Keratinocyte (primary cell): Measurements from ENCODE around the gene PCDH15. TPM values are rescaled to one million over a fixed set of nuclear protein-coding genes. Genes with fewer than 3 reads are reported as not detected.

Source experiments
- DNase-seq: peaks from one replicate; pipeline ENCODE4 v3.0.0-alpha.2; 2011; ENCODE audit warnings: low read depth, missing footprints, low spot score
- FAIRE-seq: peaks from 2 replicates; lab custom pipeline; 2011; peaks lifted over from hg19 to GRCh38; lab: Jason Lieb, UNC
- H2AFZ ChIP-seq: 2 replicates; pipeline ENCODE4 v1.6.0; 2012; ENCODE audit warnings: low read length, control low read depth, inconsistent platforms; ENCODE audit not compliant: control insufficient read depth
- H3K27ac ChIP-seq: 2 replicates; pipeline ENCODE4 v1.5.1; 2011; ENCODE audit warnings: low read length; ENCODE audit not compliant: control insufficient read depth, insufficient read depth
- H3K27me3 ChIP-seq: 3 replicates; pipeline ENCODE4 v1.6.0; 2011; ENCODE audit warnings: low read length; ENCODE audit not compliant: control insufficient read depth, insufficient read depth; ENCODE audit errors: extremely low read depth
- H3K36me3 ChIP-seq, 2 experiments: 2 replicates in 1 of 2; 3 replicates in 1 of 2; pipeline ENCODE4 v1.5.1; 2011; ENCODE audit warnings: low read length in 2 of 2, mild to moderate bottlenecking in 1 of 2; ENCODE audit not compliant: control insufficient read depth in 2 of 2, insufficient read depth in 2 of 2; ENCODE audit errors: extremely low read depth in 1 of 2
- H3K4me1 ChIP-seq: 3 replicates; pipeline ENCODE4 v1.5.1; 2011; ENCODE audit warnings: low read length; ENCODE audit not compliant: control insufficient read depth, insufficient read depth; ENCODE audit errors: extremely low read depth
- H3K4me2 ChIP-seq: 3 replicates; pipeline ENCODE4 v1.6.0; 2011; ENCODE audit warnings: low read depth, low read length; ENCODE audit not compliant: control insufficient read depth, insufficient read depth; ENCODE audit errors: extremely low read depth
- H3K4me3 ChIP-seq, 3 experiments: fragments of 200-600 bp in 1 of 3; sonication (generic) in 1 of 3; 2 replicates in 2 of 3; 3 replicates in 1 of 3; pipeline ENCODE4 v1.5.1; 2011 to 2016; ENCODE audit warnings: low read length in 3 of 3, mild to moderate bottlenecking in 3 of 3, control low read depth in 2 of 3, inconsistent platforms in 1 of 3, low read depth in 1 of 3, mixed read lengths in 1 of 3, mixed run types in 1 of 3, moderate library complexity in 1 of 3; ENCODE audit not compliant: control insufficient read depth in 2 of 3, insufficient read depth in 2 of 3; ENCODE audit errors: extremely low read depth in 1 of 3
- H3K79me2 ChIP-seq: 2 replicates; pipeline ENCODE4 v1.6.0; 2012; ENCODE audit warnings: low read length; ENCODE audit not compliant: control insufficient read depth, insufficient read depth
- H3K9ac ChIP-seq: 3 replicates; pipeline ENCODE4 v1.6.0; 2011; ENCODE audit warnings: low read length; ENCODE audit not compliant: control insufficient read depth, insufficient read depth; ENCODE audit errors: extremely low read depth
- H3K9me1 ChIP-seq: 3 replicates; pipeline ENCODE4 v1.6.0; 2011; ENCODE audit warnings: low read length; ENCODE audit not compliant: control insufficient read depth, insufficient read depth; ENCODE audit errors: extremely low read depth
- H3K9me3 ChIP-seq: 2 replicates; pipeline ENCODE4 v1.5.1; 2012; ENCODE audit warnings: low read depth, low read length; ENCODE audit not compliant: control insufficient read depth
- H4K20me1 ChIP-seq: 3 replicates; pipeline ENCODE4 v1.6.0; 2011; ENCODE audit warnings: low read length; ENCODE audit not compliant: control insufficient read depth, insufficient read depth; ENCODE audit errors: extremely low read depth
- EZH2 ChIP-seq: IDR thresholded peaks from one replicate; pipeline ENCODE4 v1.6.1; 2012; ENCODE audit warnings: inconsistent platforms, mild to moderate bottlenecking, low read length, moderate library complexity
- dilution Hi-C: fragments of 300-500 bp; cut with MboI; formaldehyde crosslinking; loops from one replicate; pipeline ENCODE4 v1.7.0; 2020; ENCODE audit warnings: low sequenced_read_pairs; ENCODE audit not compliant: extremely low pct_ligation_motif_present
- polyA plus RNA-seq, 5 experiments: library from polyadenylated mRNA; depleted of rRNA in 3 of 5; stranded (reverse) in 3 of 5; stranded (forward) in 1 of 5; unstranded in 1 of 5; fragments of >200 nt; gene quantifications; 1 replicate in 1 of 5; 2 replicates in 3 of 5; 3 replicates in 1 of 5; pipeline versions ENCODE4 v1.2.1 to v1.2.3, GENCODE V29; 2011 to 2012; ENCODE audit warnings: missing spikeins in 2 of 5, low read depth in 1 of 5, low replicate concordance in 1 of 5
- TF ChIP-seq, protein P1 (sequence below), 3 experiments: IDR thresholded peaks in 1 of 3; conservative IDR thresholded peaks in 1 of 3; optimal IDR thresholded peaks in 1 of 3; 2 replicates in 2 of 3; 3 replicates in 1 of 3; pipeline versions ENCODE3 to v1.5.1; 2011; ENCODE audit warnings: low read length in 3 of 3, mild to moderate bottlenecking in 3 of 3, moderate library complexity in 2 of 3, control low read depth in 1 of 3, inconsistent platforms in 1 of 3; ENCODE audit not compliant: insufficient read depth in 2 of 3; ENCODE audit errors: extremely low read depth in 1 of 3

PCDH15 gene
- polyA plus RNA-seq, 1 donor (not counting 4 experiments of a cell fraction or from before 2014, with no cell fraction given) = not detected

DNA sequence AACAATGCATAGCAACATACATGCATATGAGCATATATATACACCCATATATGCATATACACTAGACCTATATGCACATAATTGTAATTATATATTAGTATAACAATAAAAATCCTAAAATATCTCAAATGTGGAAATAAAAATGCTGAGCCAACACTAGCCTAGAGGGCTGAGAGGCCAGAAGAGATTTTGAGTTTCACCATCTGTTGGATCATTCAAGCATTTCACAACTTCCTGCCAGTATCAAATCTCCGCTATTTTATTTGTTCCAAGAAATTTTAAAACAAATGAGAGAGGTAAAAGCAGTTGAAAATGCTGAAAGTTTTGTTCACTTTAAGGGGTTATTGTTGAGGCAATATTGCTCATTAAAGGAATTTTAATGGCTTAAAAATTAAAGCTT is 187.0 kb downstream of the PCDH15 start:
- Histone ChIP-seq H3K27ac (no peak overlapping the region), H3K27me3 (no peaks in the 10 kb centered on the region), H3K9ac (no peak overlapping the region), H4K20me1 (no peaks in the 10 kb centered on the region), H3K36me3 (no peaks in the 10 kb centered on the region), H3K79me2 (no peaks in the 10 kb centered on the region), H3K9me1 (no peaks in the 10 kb centered on the region), H3K9me3 (no peaks in the 10 kb centered on the region), H3K4me3 (no peak overlapping the region), H3K4me1 (no peaks in the 10 kb centered on the region), H3K4me2 (no peak overlapping the region), H2AFZ (no peak overlapping the region)
- dilution Hi-C loops = no loop called here
- TF ChIP-seq, protein P1, sequence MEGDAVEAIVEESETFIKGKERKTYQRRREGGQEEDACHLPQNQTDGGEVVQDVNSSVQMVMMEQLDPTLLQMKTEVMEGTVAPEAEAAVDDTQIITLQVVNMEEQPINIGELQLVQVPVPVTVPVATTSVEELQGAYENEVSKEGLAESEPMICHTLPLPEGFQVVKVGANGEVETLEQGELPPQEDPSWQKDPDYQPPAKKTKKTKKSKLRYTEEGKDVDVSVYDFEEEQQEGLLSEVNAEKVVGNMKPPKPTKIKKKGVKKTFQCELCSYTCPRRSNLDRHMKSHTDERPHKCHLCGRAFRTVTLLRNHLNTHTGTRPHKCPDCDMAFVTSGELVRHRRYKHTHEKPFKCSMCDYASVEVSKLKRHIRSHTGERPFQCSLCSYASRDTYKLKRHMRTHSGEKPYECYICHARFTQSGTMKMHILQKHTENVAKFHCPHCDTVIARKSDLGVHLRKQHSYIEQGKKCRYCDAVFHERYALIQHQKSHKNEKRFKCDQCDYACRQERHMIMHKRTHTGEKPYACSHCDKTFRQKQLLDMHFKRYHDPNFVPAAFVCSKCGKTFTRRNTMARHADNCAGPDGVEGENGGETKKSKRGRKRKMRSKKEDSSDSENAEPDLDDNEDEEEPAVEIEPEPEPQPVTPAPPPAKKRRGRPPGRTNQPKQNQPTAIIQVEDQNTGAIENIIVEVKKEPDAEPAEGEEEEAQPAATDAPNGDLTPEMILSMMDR (optimal IDR thresholded peaks at IDR 0.05 in 1 of 3, IDR thresholded peaks at IDR 0.05 in 1 of 3, conservative IDR thresholded peaks at IDR 0.05 in 1 of 3; ENCODE audit: extremely low read depth in 1 of 3, insufficient read depth in 2 of 3, low read length in 3 of 3) = no peak
- no peak for TF ChIP-seq EZH2
- DNase-seq (no peak), FAIRE-seq (no peak)

DNA sequence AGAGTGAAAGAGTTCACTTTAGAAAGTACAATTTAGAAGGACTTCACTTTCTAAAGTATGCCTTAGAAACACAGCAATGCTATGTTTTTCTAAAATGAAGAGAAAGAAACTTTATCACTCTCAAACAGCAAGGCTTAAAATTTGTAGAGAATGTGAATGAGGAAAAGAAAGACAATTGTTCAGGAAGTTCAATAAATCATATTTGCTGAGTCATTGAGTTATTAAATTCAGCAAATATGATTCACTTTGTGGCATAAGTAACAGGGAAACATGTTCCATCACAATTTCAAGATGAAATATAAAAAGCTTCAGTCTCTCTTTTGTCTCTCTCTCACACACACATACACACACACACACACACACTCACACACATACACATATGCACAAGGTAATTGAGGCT is 187.9 kb downstream of the PCDH15 start:
- TF ChIP-seq, protein P1 (optimal IDR thresholded peaks at IDR 0.05 in 1 of 3, IDR thresholded peaks at IDR 0.05 in 1 of 3, conservative IDR thresholded peaks at IDR 0.05 in 1 of 3; ENCODE audit: extremely low read depth in 1 of 3, insufficient read depth in 2 of 3, low read length in 3 of 3) = no peak
- TF ChIP-seq EZH2 = no peak
- no peak overlapping the region for H2AFZ ChIP-seq
- H3K79me2 ChIP-seq = no peaks in the 10 kb centered on the region
- no peaks in the 10 kb centered on the region for H3K9me1 ChIP-seq
- H3K9me3 ChIP-seq = no peaks in the 10 kb centered on the region
- H3K4me3 ChIP-seq = no peak overlapping the region
- no peak overlapping the region for H3K4me2 ChIP-seq
- no peak overlapping the region for H3K27ac ChIP-seq
- no peaks in the 10 kb centered on the region for H3K27me3 ChIP-seq
- no peak overlapping the region for H3K9ac ChIP-seq
- dilution Hi-C loops = no loop called here
- FAIRE-seq (no peak), DNase-seq (no peak)
- H3K36me3 ChIP-seq = no peaks in the 10 kb centered on the region
- no peaks in the 10 kb centered on the region for H3K4me1 ChIP-seq
- H4K20me1 ChIP-seq = no peaks in the 10 kb centered on the region
